Gastroesophageal sphincter (tissue), 3 donors: ENCODE results near the gene OXGR1.

Source experiments
- POLR2A ChIP-seq, 2 donors: fragments of 450-650 bp; IDR thresholded peaks; one replicate each; pipeline ENCODE4 v1.6.1; 2017; ENCODE audit warnings: antibody characterized with exemption in 2 of 2, mild to moderate bottlenecking in 2 of 2, moderate library complexity in 1 of 2
- POLR2AphosphoS5 ChIP-seq: sonication (generic); formaldehyde crosslinking; IDR thresholded peaks from one replicate; pipeline ENCODE4 v1.6.1; 2017; ENCODE audit warnings: antibody characterized with exemption
- TF ChIP-seq, protein P1 (sequence below), 4 experiments: fragments of 200-600 bp in 2 of 4; fragments of 450-650 bp in 2 of 4; sonication (generic) in 1 of 4; IDR thresholded peaks; one replicate each; pipeline ENCODE4 v1.5.1; 2017 to 2019; ENCODE audit warnings: antibody characterized with exemption in 4 of 4, mild to moderate bottlenecking in 2 of 4, moderate library complexity in 2 of 4

DNA sequence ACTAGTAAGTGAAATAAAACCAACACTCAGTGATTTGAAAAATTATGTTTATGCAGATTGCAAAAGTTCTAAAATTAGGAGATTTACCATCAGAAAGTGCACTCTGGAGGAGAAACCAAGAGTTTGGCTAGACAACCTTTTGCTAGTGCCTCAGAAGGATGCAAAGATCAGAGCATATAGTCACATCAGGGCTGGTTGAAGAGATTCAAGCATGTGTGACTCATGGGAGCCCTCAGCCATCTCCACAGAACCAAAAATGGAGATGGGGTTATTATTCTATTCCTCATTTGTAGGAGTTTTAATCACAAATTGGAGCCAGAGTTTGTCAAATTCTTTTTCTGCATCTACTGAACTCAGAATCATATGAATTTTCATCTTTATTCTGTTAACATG is 32.9 kb upstream of the OXGR1 start:
- TF ChIP-seq, protein P1, sequence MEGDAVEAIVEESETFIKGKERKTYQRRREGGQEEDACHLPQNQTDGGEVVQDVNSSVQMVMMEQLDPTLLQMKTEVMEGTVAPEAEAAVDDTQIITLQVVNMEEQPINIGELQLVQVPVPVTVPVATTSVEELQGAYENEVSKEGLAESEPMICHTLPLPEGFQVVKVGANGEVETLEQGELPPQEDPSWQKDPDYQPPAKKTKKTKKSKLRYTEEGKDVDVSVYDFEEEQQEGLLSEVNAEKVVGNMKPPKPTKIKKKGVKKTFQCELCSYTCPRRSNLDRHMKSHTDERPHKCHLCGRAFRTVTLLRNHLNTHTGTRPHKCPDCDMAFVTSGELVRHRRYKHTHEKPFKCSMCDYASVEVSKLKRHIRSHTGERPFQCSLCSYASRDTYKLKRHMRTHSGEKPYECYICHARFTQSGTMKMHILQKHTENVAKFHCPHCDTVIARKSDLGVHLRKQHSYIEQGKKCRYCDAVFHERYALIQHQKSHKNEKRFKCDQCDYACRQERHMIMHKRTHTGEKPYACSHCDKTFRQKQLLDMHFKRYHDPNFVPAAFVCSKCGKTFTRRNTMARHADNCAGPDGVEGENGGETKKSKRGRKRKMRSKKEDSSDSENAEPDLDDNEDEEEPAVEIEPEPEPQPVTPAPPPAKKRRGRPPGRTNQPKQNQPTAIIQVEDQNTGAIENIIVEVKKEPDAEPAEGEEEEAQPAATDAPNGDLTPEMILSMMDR (IDR thresholded peaks at IDR 0.05): no peak
- TF ChIP-seq POLR2AphosphoS5 (no peak), POLR2A (IDR thresholded peaks at IDR 0.05) (no peak)
